PC-9 (cell line): ENCODE data around the gene SVEP1. TPM values are rescaled to one million over a fixed set of nuclear protein-coding genes. Genes with fewer than 3 reads are reported as not detected.

Experiments
- BruUV-seq: library from RNA; stranded (reverse); fragments of 400-500 nt; replicated peaks from 2 replicates; lab custom pipeline; 2021; lab: Mats Ljungman, UMichigan
- CTCF ChIA-PET: fragments of 300-600 bp; sonication (Branson Sonifier 250); formaldehyde crosslinking; loops from one replicate; lab custom pipeline; 2022; ENCODE audit warnings: antibody characterized with exemption; lab: Charles Lee
- POLR2A ChIA-PET: fragments of 300-600 bp; sonication (Branson Sonifier 250); formaldehyde crosslinking; loops from one replicate; lab custom pipeline; 2022; ENCODE audit warnings: antibody characterized with exemption; ENCODE audit not compliant: unreplicated experiment; lab: Charles Lee
- DNase-seq, 2 experiments: peaks; one replicate each; pipeline versions ENCODE4 v3.0.0 to v3.0.0-alpha.2; 2015 to 2022; ENCODE audit warnings: mixed read lengths in 1 of 2
- H2AFZ ChIP-seq: fragments of 200-600 bp; sonication (generic); 2 replicates; pipeline ENCODE4 v1.8.1; 2017; ENCODE audit warnings: antibody characterized with exemption
- H3F3A ChIP-seq: fragments of 200-600 bp; sonication (generic); 2 replicates; pipeline ENCODE4 v1.8.1; 2017; ENCODE audit warnings: antibody characterized with exemption, mild to moderate bottlenecking, low read depth; ENCODE audit not compliant: insufficient read depth
- H3K27ac ChIP-seq: fragments of 200-600 bp; sonication (generic); 2 replicates; pipeline ENCODE4 v1.6.1; 2016; ENCODE audit warnings: mixed run types
- H3K27me3 ChIP-seq: fragments of 200-600 bp; sonication (generic); 2 replicates; pipeline ENCODE4 v1.6.1; 2016; ENCODE audit warnings: low read depth, mixed run types; ENCODE audit not compliant: insufficient read depth
- H3K36me3 ChIP-seq: fragments of 200-600 bp; sonication (generic); 2 replicates; pipeline ENCODE4 v1.6.1; 2016; ENCODE audit warnings: low read depth, mixed run types
- H3K4me1 ChIP-seq: fragments of 200-600 bp; sonication (generic); replicated peaks from 2 replicates; pipeline ENCODE4 v1.6.1; 2016; ENCODE audit warnings: mixed run types; ENCODE audit not compliant: insufficient read depth
- H3K4me2 ChIP-seq: fragments of 200-600 bp; sonication (generic); 2 replicates; pipeline ENCODE4 v1.6.1; 2017; ENCODE audit warnings: mixed run types
- H3K4me3 ChIP-seq: fragments of 200-600 bp; sonication (generic); 2 replicates; pipeline ENCODE4 v1.6.1; 2016; ENCODE audit warnings: mixed run types
- H3K79me2 ChIP-seq: fragments of 200-600 bp; sonication (generic); 2 replicates; pipeline ENCODE4 v1.6.1; 2017; ENCODE audit warnings: low read depth, mixed run types
- H3K9me2 ChIP-seq: fragments of 200-600 bp; sonication (generic); 2 replicates; pipeline ENCODE4 v1.8.1; 2017; ENCODE audit warnings: mild to moderate bottlenecking; ENCODE audit not compliant: insufficient read depth
- H3K9me3 ChIP-seq: fragments of 200-600 bp; sonication (generic); 2 replicates; pipeline ENCODE4 v1.8.1; 2016; ENCODE audit warnings: low read depth; ENCODE audit not compliant: insufficient read depth
- H4K20me1 ChIP-seq: fragments of 200-600 bp; sonication (generic); 2 replicates; pipeline ENCODE4 v1.8.1; 2017; ENCODE audit not compliant: insufficient read depth
- CTCF ChIP-seq: fragments of 200-600 bp; sonication (generic); conservative IDR thresholded peaks from 2 replicates; pipeline ENCODE4 v1.6.1; 2017; ENCODE audit warnings: mixed run types, antibody characterized with exemption, mild to moderate bottlenecking, moderate library complexity
- EZH2 ChIP-seq: fragments of 200-600 bp; sonication (generic); IDR thresholded peaks from 2 replicates; pipeline ENCODE4 v1.8.0; 2017; ENCODE audit warnings: antibody characterized with exemption, low read depth
- intact Hi-C: fragments of 100-400 bp; cut with micrococcal nuclease; formaldehyde crosslinking; loops from one replicate; pipeline ENCODE4 v1.10.0; 2022; ENCODE audit not compliant: unreplicated experiment
- total RNA-seq: library from RNA; stranded (reverse); gene quantifications from 2 replicates; pipeline ENCODE4 v1.2.3, GENCODE V29; 2021

The SVEP1 gene
- total RNA-seq, 1 experiment from 2014 or later = 3.3 TPM

GRCh38 chr9:110343551-110343950, 236.0 kb downstream of the SVEP1 start:
- no peak overlapping the region for H2AFZ ChIP-seq
- H3K4me3 ChIP-seq = no peak overlapping the region
- no peaks in the 10 kb centered on the region for H3K79me2 ChIP-seq
- no peaks in the 10 kb centered on the region for H3K4me1 ChIP-seq
- no peak overlapping the region for H3K4me2 ChIP-seq
- CTCF ChIA-PET = interaction anchor here (0.7 kb wide), 1 partner anchor 490 kb away, joined by 3 read pairs; no protein-coding TSS in a partner anchor
- H4K20me1 ChIP-seq = no peaks in the 10 kb centered on the region
- POLR2A ChIA-PET = no interaction called here
- H3K36me3 ChIP-seq = no peaks in the 10 kb centered on the region
- TF ChIP-seq CTCF (no peak), EZH2 (no peak)
- no peaks in the 10 kb centered on the region for H3K9me2 ChIP-seq
- no peaks in the 10 kb centered on the region for H3K9me3 ChIP-seq
- H3K27ac ChIP-seq = no peak overlapping the region
- DNase-seq = no peak
- no TSS peak for BruUV-seq
- intact Hi-C loops = no loop called here
- H3K27me3 ChIP-seq = no peaks in the 10 kb centered on the region
- no peaks in the 10 kb centered on the region for H3F3A ChIP-seq

GRCh38 chr9:110340306-110340705, 239.2 kb downstream of the SVEP1 start:
- no peaks in the 10 kb centered on the region; the same call in 1 of the 2 replicates for H3K9me2 ChIP-seq
- no peak for DNase-seq
- no peaks in the 10 kb centered on the region for H3F3A ChIP-seq
- no TSS peak for BruUV-seq
- H3K36me3 ChIP-seq = no peaks in the 10 kb centered on the region
- H3K9me3 ChIP-seq = no peaks in the 10 kb centered on the region
- no peaks in the 10 kb centered on the region for H3K4me1 ChIP-seq
- no peaks in the 10 kb centered on the region for H3K27me3 ChIP-seq
- H4K20me1 ChIP-seq = no peaks in the 10 kb centered on the region
- no peak overlapping the region for H3K4me3 ChIP-seq
- intact Hi-C loops = no loop called here
- no peak overlapping the region for H3K4me2 ChIP-seq
- peak; percentile 43; the same call in 1 of the 2 replicates for TF ChIP-seq CTCF
- no peak for TF ChIP-seq EZH2
- ChIA-PET CTCF (interaction anchor here (1.3 kb wide), 1 partner anchor 11 kb away, joined by 5 read pairs; no protein-coding TSS in a partner anchor), POLR2A (no interaction called here)
- H3K79me2 ChIP-seq = no peaks in the 10 kb centered on the region
- no peak overlapping the region for H3K27ac ChIP-seq
- H2AFZ ChIP-seq = no peak overlapping the region

- Histone ChIP-seq H3K36me3 (no peaks in the 10 kb centered on the region), H3K9me2 (no peaks in the 10 kb centered on the region; the same call in 1 of the 2 replicates), H3K4me3 (no peak overlapping the region), H3K4me2 (no peak overlapping the region), H3K4me1 (no peaks in the 10 kb centered on the region), H3F3A (no peaks in the 10 kb centered on the region), H4K20me1 (no peaks in the 10 kb centered on the region), H2AFZ (no peak overlapping the region), H3K27me3 (no peaks in the 10 kb centered on the region), H3K9me3 (no peaks in the 10 kb centered on the region), H3K79me2 (no peaks in the 10 kb centered on the region), H3K27ac (no peak overlapping the region)
- intact Hi-C loops = no loop called here
- ChIA-PET POLR2A (no interaction called here), CTCF (no interaction called here)
- TF ChIP-seq EZH2 (no peak), CTCF (no peak)
- DNase-seq = no peak
- BruUV-seq = no TSS peak
Observed at GRCh38 chr9:110338143-110338542, 241.4 kb downstream of the SVEP1 start.
